Bone marrow (tissue), 2 donors: ENCODE measurements around the gene RASD2.

Experiments used
- DNase-seq, 2 donors: peaks; one replicate each; lab custom pipeline; 2025; lab: John Stamatoyannopoulos, UW

Gene RASD2

DNA sequence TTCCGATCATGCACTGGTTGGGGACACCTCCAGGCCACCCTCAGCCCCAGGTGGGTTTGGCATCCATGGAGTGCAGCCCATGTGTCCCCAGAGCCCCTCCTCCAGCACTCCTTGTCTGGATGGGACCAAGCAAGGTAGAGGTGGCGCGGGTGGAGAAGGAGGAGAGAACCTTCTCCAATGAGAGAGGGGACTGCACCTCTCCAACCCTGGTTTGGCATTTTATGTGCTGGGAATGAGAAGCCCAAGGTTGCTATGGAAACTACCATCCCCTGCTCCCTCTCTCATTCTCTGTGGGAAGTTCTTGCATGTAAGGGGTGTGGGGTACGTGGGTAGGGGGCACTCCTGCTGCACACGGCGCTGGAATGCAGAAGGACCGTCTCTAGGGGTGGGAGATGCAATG is 21.8 kb upstream of the RASD2 start:
- no peak for DNase-seq

DNA sequence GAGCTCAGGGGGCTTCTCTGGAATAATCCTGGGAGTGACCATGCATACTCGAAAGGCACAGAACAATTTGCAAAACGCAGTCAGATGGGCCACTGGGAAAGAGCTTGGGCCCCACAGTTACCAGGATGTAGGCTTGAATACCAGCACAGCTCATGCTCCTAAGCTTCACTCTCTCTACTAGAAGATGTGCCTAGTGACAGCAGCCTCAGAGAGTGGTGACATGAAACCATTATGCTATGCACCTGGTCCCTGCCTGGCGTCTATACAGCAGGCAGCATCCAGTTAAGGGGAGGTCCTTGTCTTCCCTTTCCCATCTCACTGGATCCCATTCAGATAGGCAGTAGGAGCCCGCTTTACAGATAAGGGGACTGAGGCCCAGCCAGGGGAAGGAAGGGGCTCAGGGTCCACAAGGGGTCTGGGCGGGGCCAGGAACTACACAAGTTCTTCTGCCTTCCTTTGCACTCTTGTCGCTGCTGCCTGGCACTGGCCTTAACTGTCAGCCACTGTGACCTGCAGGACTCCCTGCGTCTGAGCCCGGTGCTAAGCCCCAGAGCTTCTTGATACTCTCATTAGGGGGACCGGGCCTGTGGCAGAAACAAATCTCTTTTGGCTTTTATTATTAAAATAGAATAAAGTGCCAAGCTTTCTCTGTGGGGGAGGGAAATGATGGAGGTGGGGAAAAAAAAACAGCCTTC is 21.2 kb upstream of the RASD2 start:
- DNase-seq, result no peak

DNA sequence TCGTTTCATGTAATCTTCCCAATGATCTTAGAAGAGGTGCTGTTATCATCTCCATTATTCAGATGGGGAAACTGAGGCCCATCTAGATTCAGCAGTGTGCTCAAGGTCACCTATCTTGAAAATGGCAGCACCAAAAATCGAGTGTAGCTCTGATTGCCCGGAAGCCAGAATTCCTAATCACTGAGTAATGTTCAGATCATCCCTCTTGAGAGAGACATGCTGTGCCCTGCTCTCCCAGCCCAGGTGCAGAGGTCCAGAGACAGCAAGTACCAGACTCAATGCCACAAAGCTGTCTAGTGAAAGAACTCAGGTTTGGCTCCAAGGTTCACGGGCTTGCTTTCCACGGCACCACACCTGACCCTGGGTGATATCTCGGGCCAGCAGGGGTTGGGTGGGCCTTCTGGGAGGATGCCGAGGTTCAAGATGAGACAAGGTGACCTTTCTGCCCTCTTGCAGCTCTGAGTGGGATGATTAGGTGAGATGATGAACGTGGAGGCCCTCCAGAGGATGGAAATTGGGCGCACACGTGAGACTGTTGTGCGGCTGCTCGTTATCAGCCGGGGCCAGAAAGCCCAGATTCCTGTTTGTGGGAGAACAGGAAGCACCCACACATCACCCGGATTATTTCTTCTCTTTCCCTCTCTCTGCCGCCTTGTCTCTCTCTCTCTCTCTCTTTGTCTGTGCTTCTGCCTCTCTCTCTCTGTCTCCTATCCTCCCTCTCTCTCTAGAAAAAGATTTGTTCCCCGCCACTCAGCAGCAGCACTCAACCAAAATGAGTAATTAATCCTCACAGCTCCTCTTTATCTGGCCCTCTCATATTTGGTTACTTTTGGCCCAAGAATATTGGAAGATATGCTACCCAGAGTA is 19.0 kb upstream of the RASD2 start:
- no peak for DNase-seq

DNA sequence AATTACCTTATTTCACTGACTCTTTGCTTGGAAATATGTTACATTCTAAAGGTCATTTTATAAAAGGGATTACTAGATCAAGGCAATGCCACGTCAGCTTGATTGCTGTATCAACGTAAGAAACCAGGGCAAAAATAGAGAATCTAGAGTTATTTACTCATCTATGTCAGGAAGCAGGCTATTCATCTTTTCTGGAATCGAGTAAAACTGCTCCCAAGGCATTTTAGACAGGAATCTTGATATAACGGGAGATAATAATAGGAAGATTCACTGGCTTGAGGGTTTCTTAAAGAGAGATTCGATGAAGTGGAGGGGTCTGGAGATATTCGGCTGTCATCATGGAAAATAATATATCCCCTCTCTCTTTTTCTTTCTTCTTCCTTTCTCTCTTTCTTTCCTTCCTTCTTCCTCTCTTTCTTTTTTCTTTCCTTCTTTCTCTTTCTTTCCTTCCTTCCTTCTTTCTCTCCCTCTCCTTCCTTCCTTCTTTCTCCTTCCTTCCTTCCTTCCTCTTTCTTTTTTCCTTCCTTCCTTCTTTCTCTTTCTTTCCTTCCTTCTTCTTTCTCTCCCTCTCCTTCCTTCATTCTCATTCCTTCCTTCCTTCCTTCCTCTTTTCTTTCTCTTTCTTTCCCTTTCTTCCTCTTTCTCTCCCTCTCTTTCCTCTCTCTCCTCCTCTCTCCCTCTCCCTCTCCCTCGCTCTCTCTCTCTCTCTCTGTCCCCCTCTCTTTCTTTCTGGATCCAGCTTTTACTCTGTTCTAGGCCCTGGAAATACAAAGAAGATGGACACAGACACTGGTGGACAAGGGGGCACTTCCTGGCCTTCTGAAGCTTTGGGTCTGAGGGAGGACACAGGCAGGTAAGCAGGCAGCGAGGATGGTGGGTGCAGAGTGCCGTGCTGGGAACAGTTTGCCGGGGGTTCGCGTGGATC is 18.1 kb upstream of the RASD2 start:
- DNase-seq, result no peak

DNA sequence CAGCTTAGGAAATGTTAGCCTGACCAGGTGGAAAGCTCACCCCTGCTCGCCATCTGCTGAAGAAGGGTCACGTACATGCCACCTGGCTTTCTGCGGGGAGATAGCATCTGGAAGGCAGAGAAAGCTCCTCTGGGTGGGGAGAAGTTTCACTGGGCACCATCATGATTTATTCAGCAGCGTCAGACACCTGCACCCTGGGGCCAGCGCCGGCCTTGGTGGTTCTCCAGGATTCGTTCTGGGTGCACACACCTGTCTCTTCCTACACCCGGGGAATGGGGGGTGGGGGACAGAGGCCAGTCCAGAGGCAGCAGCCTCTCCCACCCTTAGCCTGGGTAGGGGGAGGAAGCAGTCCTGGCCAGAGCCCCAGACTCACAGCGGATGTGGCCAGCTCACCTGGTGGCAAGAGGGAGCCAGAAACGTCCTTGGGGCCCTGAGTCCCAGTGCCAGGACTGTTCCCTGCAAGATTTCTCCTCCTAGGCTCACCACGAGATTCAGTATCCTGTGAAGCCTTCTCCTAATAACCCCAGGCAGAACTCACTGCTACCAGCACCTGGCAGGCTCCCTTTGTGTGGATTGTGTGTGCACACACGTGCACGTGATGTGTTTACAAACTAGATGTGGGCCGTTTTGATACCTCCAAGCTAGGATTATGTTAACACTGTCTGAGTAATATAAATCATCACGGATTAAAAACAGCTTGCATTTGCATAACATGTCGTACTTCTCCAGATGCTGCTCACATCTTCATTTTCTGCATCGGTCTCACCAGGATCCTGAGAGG is 17.3 kb upstream of the RASD2 start:
- no peak for DNase-seq

DNA sequence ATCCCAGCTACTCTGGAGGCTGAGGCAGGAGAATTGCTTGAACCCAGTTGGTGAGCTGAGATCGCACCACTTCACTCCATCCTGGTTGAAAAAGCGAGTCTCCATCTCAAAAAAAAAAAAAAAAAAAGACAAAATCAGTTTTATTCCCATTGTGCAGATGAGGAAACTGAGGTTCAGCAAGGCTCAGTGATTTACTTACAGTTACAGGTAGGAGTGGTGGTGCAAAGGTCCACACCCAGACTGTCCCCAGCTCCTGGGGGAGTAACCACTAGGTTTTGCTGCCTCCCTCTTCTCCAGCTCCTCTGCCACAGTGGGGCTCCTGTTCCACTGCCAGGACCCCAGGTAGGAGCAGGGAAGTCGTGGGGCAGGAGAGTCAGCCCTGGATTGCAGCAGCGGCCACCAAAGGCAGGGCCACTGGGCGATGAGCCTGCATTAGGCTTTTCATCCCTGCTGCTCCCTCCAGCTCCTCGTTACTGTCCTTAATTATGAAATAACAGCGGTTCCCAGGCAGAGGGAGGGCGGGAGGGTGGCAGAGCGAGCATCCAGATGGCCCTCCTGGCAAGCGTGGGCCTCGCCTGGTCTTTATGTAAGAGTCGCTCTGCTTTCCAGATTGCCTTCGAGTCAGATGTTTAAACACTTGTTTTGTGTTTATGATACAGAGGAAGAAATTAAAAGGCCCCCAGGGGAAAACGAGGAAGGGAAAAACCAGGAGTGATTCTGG is 15.5 kb upstream of the RASD2 start:
- DNase-seq, result no peak

DNA sequence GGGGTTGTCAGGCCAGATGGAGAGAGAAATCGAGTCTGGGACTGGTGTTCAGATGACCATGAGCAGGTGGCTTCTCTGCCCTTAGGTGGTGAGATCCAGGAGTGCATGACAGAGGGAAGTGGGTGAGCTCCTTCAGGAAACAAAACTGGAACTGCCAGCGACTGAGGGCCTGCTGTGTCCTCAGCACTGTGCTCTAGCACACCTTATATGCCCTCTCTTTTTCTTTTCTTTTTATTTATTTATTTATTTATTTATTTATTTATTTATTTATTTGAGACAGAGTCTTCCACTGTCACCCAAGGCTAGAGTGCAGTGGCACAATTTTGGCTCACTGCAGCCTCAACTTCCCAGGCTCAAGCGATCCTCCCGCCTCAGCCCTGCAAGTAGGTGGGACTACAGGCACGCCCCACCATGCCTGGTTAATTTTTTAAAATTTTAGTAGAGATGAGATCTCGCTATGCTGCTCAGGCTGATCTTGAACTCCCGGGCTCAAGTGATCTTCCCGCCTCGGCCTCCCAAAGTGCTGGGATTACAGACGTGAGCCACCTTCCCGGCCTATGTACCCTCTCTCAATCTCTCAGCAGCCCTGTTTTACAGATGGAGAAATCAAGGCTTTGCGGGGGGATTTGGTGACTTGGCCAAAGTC is 14.8 kb upstream of the RASD2 start:
- DNase-seq, result no peak

DNA sequence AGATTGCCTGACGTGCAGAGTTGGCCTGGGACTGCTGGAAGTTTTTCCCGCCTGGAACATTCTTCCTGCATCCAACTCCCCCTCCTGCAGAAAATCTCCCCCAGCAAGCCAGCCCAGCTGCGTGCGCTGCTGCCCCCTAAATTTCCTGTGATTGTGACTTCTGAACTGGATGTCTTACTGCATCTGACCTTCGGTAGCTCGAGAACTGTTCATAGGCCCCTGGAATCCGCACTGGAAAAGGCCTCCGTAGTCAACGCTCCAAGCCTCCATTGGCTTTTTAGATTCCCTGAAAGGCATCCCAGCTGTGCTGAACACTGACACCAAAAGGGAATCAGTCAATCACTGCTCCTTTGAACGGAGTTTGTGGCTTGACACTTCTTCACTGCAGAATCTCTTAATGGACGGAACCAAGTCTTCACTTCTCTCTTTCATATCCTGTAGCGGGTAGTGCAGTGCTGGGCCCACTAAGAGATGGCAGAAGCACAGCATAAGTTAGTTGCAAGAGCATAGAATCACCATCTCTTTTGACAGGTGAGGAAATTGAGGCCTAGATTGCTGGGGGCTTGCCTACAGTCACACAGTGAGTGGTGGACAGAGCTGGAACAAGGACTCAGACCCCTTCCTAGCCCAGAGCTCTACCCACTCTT is 14.2 kb upstream of the RASD2 start:
- no peak for DNase-seq

DNA sequence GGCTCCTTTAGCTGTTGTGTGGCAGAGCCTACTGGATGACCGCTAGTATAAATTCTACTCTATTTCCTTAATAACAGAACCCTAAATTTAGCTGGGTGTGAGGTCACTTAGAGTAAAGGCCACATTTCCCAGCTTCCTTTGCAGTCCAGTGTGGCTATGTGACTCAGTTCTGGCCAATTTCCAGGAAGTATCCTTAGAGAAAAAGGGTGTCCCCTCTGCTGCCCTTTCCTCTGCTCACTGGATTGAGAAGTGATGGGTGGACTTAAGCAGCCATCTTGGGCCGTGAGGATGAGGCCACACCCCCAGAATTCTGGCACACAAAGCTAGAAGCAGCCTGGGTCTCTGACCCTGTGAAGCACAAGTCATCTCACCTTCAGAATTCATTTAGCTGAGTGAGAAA is 11.7 kb upstream of the RASD2 start:
- no peak for DNase-seq

DNA sequence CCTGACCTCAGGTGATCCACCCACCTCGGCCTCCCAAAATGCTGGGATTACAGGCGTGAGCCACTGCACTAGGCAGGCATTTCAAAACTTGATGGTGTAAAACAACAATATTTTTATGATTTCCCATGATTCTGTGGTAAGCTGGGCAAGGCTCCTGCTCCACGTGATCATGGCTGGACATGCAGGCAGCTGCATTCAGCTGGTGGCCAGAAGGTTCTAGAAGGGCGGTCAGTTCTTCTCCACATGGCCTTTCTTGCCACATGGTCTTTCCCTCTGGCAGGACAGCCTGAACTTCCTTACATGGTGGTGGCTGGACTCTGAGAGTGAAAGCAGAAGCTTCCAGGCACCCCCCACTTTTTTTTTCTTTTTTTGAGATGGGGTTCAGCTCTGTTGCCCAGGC is 9.9 kb upstream of the RASD2 start:
- no peak for DNase-seq

DNA sequence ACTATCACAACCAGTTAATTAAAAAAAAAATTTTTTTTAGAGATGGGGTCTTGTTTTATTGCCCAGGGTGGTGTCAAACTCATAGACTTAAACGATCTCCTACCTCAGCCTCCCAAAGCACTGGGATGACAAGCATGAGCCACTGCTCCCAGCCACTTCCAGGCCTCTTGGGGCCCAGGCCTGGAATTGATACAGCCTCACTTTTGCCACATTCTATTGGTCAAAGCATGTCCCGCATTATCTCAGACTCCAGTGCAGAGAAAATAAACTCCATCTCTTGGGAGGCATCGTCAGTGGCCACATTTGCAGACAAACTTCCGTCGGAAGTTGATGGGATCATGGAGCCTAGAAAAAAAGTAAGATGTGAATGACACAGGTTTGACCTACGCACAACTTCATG is 9.4 kb upstream of the RASD2 start:
- no peak for DNase-seq

DNA sequence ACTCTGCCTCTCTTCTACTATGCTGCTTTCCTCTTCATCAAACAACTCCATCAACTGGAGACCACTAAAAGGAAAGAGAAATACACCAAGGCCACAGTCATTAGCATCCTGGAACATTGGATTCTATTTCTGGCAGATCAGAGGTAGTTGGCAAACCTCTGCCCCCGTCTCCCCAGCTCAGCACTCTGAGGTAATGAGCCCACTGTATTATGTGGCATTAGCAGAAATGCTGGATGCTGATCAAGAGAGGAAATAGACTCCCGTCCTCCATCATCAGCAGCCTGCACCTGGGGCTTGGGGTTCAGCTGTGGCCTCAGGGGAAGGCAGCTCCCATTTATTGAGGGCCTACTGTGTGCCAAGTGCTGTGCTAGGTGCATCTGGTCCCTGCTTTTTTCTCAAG is 9.0 kb upstream of the RASD2 start:
- DNase-seq, result no peak

DNA sequence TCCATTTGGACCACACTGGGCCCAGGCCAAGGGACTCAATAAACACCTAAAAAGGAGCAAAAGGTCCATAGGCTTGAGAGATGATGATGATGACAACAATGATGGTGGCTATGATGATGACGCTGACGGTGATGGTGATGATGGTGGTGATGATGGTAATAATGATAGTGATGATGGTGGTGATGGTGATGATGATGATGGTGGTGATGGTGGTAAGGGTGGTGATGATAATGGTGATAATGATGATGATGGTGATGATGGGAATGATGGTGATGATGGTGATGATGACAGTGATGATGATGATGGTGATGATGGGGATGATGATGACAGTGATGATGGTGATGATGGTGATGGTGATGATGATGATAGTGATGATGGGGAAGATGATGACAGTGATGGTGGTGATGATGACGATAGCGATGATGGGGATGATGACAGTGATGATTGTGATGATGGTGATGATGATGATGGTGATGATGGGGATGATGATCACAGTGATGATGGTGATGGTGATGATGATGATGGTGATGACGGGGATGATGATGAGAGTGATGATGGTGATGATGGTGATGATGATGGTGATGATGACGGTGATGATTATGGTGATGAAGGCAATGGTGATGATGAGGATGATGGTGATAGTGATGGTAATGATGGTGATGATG is 7.1 kb upstream of the RASD2 start:
- DNase-seq, result no peak

DNA sequence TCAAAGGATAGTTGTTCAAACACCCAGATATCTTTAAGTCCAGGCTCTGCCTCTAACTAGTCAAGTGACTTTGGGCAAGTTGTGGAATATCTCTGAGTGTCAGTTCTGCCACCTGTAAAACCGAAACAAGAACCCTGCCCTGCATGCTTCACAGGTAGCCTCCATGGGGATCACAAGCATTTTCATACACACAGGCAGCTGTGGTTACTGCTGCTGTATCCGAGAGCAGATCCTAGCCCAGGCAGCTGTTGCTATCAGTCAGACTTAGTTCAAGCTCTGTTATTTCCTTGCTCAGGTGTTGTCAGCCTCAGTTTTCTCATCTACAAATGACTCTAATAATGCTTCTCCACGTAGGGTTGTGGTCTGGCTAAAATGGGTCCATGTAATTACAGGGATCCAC is 6.5 kb upstream of the RASD2 start:
- no peak for DNase-seq

DNA sequence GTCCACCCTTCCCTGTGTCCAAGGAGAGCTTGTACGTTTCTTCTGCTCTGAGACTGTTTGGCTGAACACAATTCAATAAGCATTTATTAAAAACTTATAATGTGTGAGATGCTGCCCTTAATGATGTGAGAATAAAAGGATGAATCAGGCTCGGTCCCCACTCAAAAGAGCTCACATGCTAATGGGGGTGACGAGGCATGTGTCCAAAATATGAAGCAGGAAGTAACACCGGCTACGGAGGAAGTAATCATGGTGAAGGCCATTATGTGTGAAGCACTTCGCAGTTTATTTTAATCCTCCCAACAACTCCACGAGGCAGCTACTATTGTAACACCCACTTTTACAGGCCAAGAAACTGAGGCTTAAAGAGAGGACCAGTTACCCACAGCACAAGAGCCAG is 3.4 kb upstream of the RASD2 start:
- no peak for DNase-seq

DNA sequence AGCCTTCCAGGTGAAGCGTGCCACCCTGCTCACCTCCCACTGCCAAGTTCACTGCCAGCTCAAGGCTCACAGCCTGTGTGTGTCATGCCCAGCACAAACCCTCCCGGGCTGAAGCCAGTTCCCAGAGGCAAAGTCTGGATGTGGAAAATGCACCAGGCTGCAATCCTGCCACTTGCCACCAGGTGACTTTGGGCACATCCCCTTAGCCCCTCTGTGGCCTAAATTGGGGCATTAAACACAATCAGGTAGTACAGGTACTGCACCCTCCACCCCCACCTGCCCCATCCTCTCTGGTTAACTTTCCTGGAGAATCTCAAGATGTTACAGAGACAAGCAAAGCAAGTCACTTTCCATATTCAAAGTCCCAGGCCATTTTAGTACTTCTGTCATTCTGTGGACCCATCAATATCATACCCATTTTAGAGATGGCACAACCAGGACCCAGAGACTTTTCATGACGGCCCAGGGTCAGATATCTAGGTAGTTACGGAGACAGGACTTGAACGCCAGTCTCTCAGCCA is 1.8 kb upstream of the RASD2 start:
- DNase-seq, result no peak

DNA sequence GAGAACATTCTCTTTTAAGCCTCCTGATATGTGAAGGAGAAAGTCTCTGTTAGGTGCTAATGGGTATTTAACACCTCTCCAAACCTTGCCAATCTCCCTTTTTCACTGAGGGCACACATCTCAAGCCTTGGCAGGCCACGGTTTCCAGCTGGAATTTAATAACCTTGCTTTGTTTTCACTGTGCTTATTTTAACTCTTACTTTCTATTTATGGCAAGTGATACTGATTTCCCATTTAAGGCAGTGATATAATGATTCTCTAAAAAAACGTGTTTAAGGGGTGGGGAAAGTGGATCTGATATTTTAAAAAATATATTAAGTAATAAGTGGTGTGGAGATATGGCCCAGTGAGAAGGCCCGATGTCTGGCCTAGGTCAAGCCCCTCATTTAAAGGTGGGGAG is 1.1 kb upstream of the RASD2 start:
- no peak for DNase-seq

DNA sequence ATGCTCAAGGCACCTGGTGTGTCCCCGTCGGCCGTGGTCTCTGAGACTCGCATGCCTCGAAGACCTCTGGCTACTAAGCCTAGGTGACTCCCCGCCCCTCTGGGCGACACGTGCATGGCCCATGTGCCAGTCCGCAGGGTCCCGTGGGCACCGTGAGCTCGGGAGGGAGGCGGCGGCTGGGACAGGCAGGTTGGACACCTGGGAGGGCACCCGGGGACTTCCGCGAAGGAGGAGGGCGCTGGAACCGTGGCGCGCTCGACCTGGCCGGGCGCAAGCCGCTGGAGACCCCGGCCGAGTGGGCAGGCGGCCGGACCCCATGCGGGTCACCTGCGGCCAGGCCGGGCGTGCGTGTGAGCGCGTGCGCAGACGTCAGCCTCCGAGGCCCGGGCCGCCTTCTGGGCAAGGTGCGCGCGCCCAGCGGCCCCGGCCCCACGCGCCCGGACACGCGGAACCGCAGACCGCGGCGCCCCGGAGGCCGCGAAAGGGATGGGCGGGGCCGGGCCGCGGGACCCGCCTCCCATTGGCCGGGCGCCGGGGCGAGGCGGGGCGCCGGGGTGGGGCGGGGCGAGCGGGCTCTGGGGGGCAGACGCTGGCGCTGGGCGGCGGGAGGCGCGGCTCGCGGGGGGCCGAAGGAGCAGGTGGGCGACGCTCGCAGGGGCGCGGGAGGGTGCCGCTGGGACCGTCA is 579 bp upstream of the RASD2 start:
- DNase-seq, result no peak
